ENCODE data around the gene MYO1D. TPM values are rescaled to one million over a fixed set of nuclear protein-coding genes. Genes with fewer than 3 reads are reported as not detected.

MYO1D gene
- polyA plus RNA-seq, 4 donors, result 25.5 to 33.1 (median 27.6) TPM

GRCh38 chr17:32786169-32786568 is 90.8 kb downstream of the MYO1D start:
- no peak for DNase-seq (ENCODE audit: low read depth in 4 of 4, low spot score in 2 of 4)

GRCh38 chr17:32784113-32784512 is 92.8 kb downstream of the MYO1D start:
- no peak for DNase-seq (ENCODE audit: low read depth in 4 of 4, low spot score in 2 of 4)

GRCh38 chr17:32783602-32784001 is 93.3 kb downstream of the MYO1D start:
- DNase-seq (ENCODE audit: low read depth in 4 of 4, low spot score in 2 of 4), result peak; percentile 9 to 33 (median 12)

- no peak for DNase-seq (ENCODE audit: low read depth in 4 of 4, low spot score in 2 of 4)
Measured at GRCh38 chr17:32780721-32781120, 96.2 kb downstream of the MYO1D start.

GRCh38 chr17:32777922-32778321 is 99.0 kb downstream of the MYO1D start:
- DNase-seq (ENCODE audit: low read depth in 4 of 4, low spot score in 2 of 4), result no peak

GRCh38 chr17:32777436-32777835 is 99.5 kb downstream of the MYO1D start:
- DNase-seq (ENCODE audit: low read depth in 4 of 4, low spot score in 2 of 4), result no peak

GRCh38 chr17:32774695-32775084 is 102.2 kb downstream of the MYO1D start:
- DNase-seq (ENCODE audit: low read depth in 4 of 4, low spot score in 2 of 4), result no peak

GRCh38 chr17:32773856-32774694 is 102.8 kb downstream of the MYO1D start:
- DNase-seq (ENCODE audit: low read depth in 4 of 4, low spot score in 2 of 4), result no peak

GRCh38 chr17:32772453-32773025 is 104.4 kb downstream of the MYO1D start:
- no peak for DNase-seq (ENCODE audit: low read depth in 4 of 4, low spot score in 2 of 4)

- no peak for DNase-seq (ENCODE audit: low read depth in 4 of 4, low spot score in 2 of 4)
Measured at GRCh38 chr17:32771396-32771795, 105.5 kb downstream of the MYO1D start.

- no peak for DNase-seq (ENCODE audit: low read depth in 4 of 4, low spot score in 2 of 4)
Measured at GRCh38 chr17:32769846-32770245, 107.1 kb downstream of the MYO1D start.

GRCh38 chr17:32763855-32764439 is 113.0 kb downstream of the MYO1D start:
- no peak for DNase-seq (ENCODE audit: low read depth in 4 of 4, low spot score in 2 of 4)

- no peak for DNase-seq (ENCODE audit: low read depth in 4 of 4, low spot score in 2 of 4)
Measured at GRCh38 chr17:32759476-32759875, 117.4 kb downstream of the MYO1D start.

GRCh38 chr17:32757963-32758362 is 119.0 kb downstream of the MYO1D start:
- no peak for DNase-seq (ENCODE audit: low read depth in 4 of 4, low spot score in 2 of 4)

- DNase-seq (ENCODE audit: low read depth in 4 of 4, low spot score in 2 of 4), result no peak
Measured at GRCh38 chr17:32756696-32757095, 120.2 kb downstream of the MYO1D start.

GRCh38 chr17:32755045-32755805 is 121.7 kb downstream of the MYO1D start:
- DNase-seq (ENCODE audit: low read depth in 4 of 4, low spot score in 2 of 4), result peak; percentile 11 to 70 (median 38)

GRCh38 chr17:32752934-32753333 is 124.0 kb downstream of the MYO1D start:
- no peak for DNase-seq (ENCODE audit: low read depth in 4 of 4, low spot score in 2 of 4)

- no peak for DNase-seq (ENCODE audit: low read depth in 4 of 4, low spot score in 2 of 4)
Measured at GRCh38 chr17:32747856-32748255, 129.1 kb downstream of the MYO1D start.

- no peak for DNase-seq (ENCODE audit: low read depth in 4 of 4, low spot score in 2 of 4)
Measured at GRCh38 chr17:32746698-32747097, 130.2 kb downstream of the MYO1D start.

GRCh38 chr17:32746280-32746679 is 130.6 kb downstream of the MYO1D start:
- DNase-seq (ENCODE audit: low read depth in 4 of 4, low spot score in 2 of 4), result no peak

Data from left renal cortex interstitium (tissue), 4 donors.